A673 (cell line): ENCODE data around the gene BTRC. TPM values are rescaled to one million over a fixed set of nuclear protein-coding genes. Genes with fewer than 3 reads are reported as not detected.
"Not testable (repeated sequence)": the region's sequence is repeated elsewhere in the genome, so short reads cannot be mapped to it uniquely, and the experiment has no call there.

Source experiments
- BruUV-seq: library from RNA; stranded (reverse); fragments of 400-500 nt; replicated peaks from 2 replicates; lab custom pipeline; 2021; lab: Mats Ljungman, UMichigan
- CTCF ChIA-PET: fragments of 300-600 bp; sonication (Branson Sonifier 250); formaldehyde crosslinking; loops from one replicate; lab custom pipeline; 2022; ENCODE audit warnings: antibody characterized with exemption; lab: Charles Lee
- POLR2A ChIA-PET: fragments of 300-600 bp; sonication (Branson Sonifier 250); formaldehyde crosslinking; loops from one replicate; lab custom pipeline; 2022; ENCODE audit warnings: antibody characterized with exemption; ENCODE audit not compliant: low non-redundant PET; lab: Charles Lee
- DNase-seq: peaks from one replicate; pipeline ENCODE4 v3.0.0-alpha.2; 2015; ENCODE audit warnings: low spot score
- H3K27ac ChIP-seq: fragments of 200-600 bp; sonication (generic); 2 replicates; pipeline ENCODE4 v1.5.1; 2016; ENCODE audit warnings: mixed run types, low read depth, mild to moderate bottlenecking, mixed read lengths, antibody characterized with exemption, low read length; ENCODE audit not compliant: poor library complexity, severe bottlenecking
- H3K27me3 ChIP-seq: fragments of 200-600 bp; sonication (generic); replicated peaks from 2 replicates; pipeline ENCODE4 v1.6.1; 2017; ENCODE audit warnings: mixed run types, low read depth, mild to moderate bottlenecking, mixed read lengths, antibody characterized with exemption, low read length; ENCODE audit not compliant: insufficient read depth, poor library complexity
- H3K36me3 ChIP-seq: fragments of 200-600 bp; sonication (generic); 2 replicates; pipeline ENCODE4 v1.6.1; 2016; ENCODE audit warnings: mixed run types, mild to moderate bottlenecking, mixed read lengths, antibody characterized with exemption, low read length; ENCODE audit not compliant: insufficient read depth, poor library complexity, severe bottlenecking
- H3K4me1 ChIP-seq: fragments of 200-600 bp; sonication (generic); 2 replicates; pipeline ENCODE4 v1.6.1; 2017; ENCODE audit warnings: mixed run types, mild to moderate bottlenecking, mixed read lengths, antibody characterized with exemption, low read length; ENCODE audit not compliant: insufficient read depth, poor library complexity, severe bottlenecking
- H3K4me3 ChIP-seq: fragments of 200-600 bp; sonication (generic); 2 replicates; pipeline ENCODE4 v1.5.1; 2016; ENCODE audit warnings: low read depth, mixed run types, mild to moderate bottlenecking, mixed read lengths, low read length; ENCODE audit not compliant: poor library complexity, severe bottlenecking
- H3K9me3 ChIP-seq: fragments of 200-600 bp; sonication (generic); 2 replicates; pipeline ENCODE4 v1.6.1; 2016; ENCODE audit warnings: mixed run types, low read depth, mild to moderate bottlenecking, mixed read lengths, antibody characterized with exemption, low read length; ENCODE audit not compliant: poor library complexity, severe bottlenecking
- EZH2 ChIP-seq: fragments of 200-600 bp; sonication (generic); IDR thresholded peaks from 2 replicates; pipeline ENCODE4 v1.6.1; 2017; ENCODE audit warnings: borderline replicate concordance, low read depth, mild to moderate bottlenecking, mixed read lengths, antibody characterized with exemption, low read length; ENCODE audit not compliant: poor library complexity, severe bottlenecking
- intact Hi-C: fragments of 100-400 bp; cut with micrococcal nuclease; formaldehyde crosslinking; loops from one replicate; pipeline ENCODE4 v1.10.0; 2022; ENCODE audit not compliant: unreplicated experiment
- total RNA-seq: library from RNA; stranded (reverse); gene quantifications from 2 replicates; pipeline ENCODE4 v1.2.3, GENCODE V29; 2021
- TF ChIP-seq, protein P1 (sequence below): fragments of 300-800, 200-600 bp; sonication (generic); conservative IDR thresholded peaks from 2 replicates; pipeline ENCODE4 v1.5.1; 2017; ENCODE audit warnings: low read depth, mild to moderate bottlenecking, antibody characterized with exemption, low read length, moderate library complexity, mixed read lengths

Gene BTRC
- total RNA-seq, 1 experiment from 2014 or later: 22.6 TPM

DNA sequence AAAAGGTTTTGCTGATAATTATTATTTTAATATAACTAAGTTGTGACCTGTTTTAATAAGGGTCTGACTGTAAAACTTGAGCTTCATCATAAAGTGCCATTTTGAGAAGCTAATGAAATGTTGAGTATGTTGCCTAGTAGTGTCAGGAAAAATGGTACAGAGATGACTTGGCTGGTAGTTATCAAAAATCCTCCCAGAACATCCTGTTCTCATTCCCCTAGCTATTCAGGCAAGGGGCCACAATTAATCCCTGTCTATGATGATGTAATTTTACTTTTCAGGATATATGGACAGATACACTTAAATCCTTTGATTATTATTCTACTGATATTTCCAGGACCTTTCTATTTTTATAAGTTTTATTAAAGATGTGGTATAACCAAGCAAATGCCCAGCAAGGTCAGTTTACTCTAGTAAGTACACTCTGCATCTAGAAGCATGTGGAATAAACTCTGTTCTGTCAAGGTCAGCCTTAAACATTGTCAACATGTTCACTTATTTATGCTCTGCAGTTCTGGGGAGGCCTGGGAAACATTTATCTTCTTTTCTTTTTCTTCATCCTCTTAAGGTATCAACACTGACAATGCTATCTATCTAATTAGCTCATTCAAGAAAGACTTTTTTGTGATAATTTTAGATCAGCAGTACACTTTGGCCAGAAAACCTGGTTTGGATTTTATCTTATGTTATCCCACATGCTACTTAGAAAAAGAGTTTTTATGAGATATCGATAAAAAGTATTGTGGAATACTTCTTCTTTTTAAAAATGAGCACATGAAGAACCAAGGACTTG, 32.1 kb downstream of the BTRC start:
- intact Hi-C loops: no loop called here
- no peak overlapping the region for H3K27ac ChIP-seq
- POLR2A ChIA-PET: no interaction called here
- no peaks in the 10 kb centered on the region for H3K27me3 ChIP-seq
- CTCF ChIA-PET: no interaction called here
- no TSS peak for BruUV-seq
- no peak for DNase-seq
- TF ChIP-seq EZH2: no peak
- TF ChIP-seq, protein P1, sequence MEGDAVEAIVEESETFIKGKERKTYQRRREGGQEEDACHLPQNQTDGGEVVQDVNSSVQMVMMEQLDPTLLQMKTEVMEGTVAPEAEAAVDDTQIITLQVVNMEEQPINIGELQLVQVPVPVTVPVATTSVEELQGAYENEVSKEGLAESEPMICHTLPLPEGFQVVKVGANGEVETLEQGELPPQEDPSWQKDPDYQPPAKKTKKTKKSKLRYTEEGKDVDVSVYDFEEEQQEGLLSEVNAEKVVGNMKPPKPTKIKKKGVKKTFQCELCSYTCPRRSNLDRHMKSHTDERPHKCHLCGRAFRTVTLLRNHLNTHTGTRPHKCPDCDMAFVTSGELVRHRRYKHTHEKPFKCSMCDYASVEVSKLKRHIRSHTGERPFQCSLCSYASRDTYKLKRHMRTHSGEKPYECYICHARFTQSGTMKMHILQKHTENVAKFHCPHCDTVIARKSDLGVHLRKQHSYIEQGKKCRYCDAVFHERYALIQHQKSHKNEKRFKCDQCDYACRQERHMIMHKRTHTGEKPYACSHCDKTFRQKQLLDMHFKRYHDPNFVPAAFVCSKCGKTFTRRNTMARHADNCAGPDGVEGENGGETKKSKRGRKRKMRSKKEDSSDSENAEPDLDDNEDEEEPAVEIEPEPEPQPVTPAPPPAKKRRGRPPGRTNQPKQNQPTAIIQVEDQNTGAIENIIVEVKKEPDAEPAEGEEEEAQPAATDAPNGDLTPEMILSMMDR: no peak
- H3K4me3 ChIP-seq: no peak overlapping the region
- H3K36me3 ChIP-seq: no peaks in the 10 kb centered on the region
- no peaks in the 10 kb centered on the region for H3K4me1 ChIP-seq
- no peaks in the 10 kb centered on the region for H3K9me3 ChIP-seq

DNA sequence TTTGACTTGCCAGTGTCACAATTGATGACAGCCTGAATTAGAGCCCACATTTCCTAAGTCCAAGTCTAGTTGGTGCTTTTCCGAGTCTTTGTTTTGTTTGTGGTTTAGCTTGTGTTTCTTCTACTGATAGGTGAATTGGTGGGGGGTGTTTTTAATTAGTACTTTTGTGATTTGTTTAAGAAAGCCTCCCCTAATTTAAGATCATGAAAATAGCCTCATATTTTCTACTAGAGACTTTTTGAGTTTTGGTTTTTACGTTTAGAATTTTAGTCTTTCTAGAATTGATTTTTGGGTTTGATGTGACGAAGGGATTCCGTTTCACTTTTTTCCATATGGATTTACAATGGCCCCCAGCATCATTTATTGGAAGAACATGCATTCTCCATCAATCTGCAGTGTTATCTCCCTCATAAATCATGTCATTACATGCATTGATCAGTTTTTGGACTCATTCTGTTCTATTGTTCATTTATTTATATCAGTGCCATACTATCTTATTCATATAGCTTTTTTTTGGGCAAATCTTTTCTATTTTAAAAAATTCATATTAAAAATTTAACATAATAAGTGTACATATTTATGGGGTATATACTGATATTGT, 32.8 kb downstream of the BTRC start:
- DNase-seq: no peak
- H3K36me3 ChIP-seq: no peaks in the 10 kb centered on the region
- intact Hi-C loops: no loop called here
- no peak overlapping the region for H3K27ac ChIP-seq
- no peak overlapping the region for H3K4me3 ChIP-seq
- CTCF ChIA-PET: no interaction called here
- no peaks in the 10 kb centered on the region for H3K4me1 ChIP-seq
- BruUV-seq: no TSS peak
- no peak for TF ChIP-seq EZH2
- TF ChIP-seq, protein P1: no peak
- H3K27me3 ChIP-seq: no peaks in the 10 kb centered on the region
- POLR2A ChIA-PET: no interaction called here
- H3K9me3 ChIP-seq: no peaks in the 10 kb centered on the region

DNA sequence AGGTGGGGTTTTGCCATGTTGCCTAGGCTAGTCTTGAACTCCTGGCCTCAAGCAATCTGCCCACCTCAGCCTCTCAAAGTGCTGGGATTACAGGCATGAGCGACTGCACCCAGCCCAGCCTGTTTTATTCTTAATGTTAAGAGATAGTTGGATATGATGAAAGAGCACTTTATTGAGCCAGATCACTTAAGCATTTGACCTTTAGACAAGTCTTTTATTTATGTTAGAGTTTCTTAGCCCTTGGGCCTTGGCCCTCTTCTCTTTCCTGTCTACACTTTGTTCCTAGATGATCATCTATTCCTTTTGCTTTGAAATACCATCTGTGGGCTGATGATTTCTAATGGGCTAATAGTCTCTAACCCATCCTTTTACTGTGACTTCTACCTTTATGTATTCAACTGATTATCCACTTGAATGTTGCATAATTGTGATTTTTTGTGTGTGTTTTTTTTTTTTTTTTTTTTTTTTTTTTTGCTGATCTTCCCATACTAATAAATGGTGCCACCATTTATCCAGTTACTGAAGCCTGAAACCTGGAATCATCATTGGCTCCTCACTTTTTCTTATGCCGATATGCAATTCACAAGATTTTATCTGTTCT, 34.8 kb downstream of the BTRC start:
- TF ChIP-seq EZH2: no peak
- TF ChIP-seq, protein P1: no peak
- Histone ChIP-seq H3K36me3 (no peaks in the 10 kb centered on the region), H3K27ac (no peak overlapping the region), H3K4me3 (no peak overlapping the region), H3K27me3 (no peaks in the 10 kb centered on the region), H3K9me3 (no peaks in the 10 kb centered on the region), H3K4me1 (no peaks in the 10 kb centered on the region)
- intact Hi-C loops: no loop called here
- ChIA-PET POLR2A (no interaction called here), CTCF (interaction anchor here (0.7 kb wide), 1 partner anchor 78 kb away, joined by 9 read pairs; no protein-coding TSS in a partner anchor)
- no peak for DNase-seq
- no TSS peak for BruUV-seq

DNA sequence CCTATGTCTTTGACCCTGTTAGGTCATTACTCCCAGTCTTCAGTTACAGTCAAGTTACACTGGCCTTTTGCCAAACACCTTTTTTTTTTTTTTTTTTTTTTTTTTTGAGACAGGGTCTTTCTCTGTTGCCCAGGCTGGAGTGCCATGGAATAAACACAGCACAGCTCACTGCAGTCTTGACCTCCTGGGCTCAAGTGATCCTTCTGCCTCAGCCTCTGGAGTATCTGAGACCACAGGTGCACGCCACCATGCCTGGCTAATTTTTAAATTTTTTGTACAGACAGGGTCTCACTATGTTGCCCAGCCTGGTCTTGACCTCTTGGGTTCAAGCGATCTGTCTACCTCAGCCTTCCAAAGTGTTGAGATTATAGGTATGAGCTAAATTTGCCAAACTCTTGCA, 35.6 kb downstream of the BTRC start:
- BruUV-seq, intact Hi-C loops: not testable (repeated sequence)
- CTCF ChIA-PET: interaction anchor here (0.7 kb wide), 1 partner anchor 77 kb away, joined by 9 read pairs; no protein-coding TSS in a partner anchor

More for the DNA sequence above, 35.6 kb downstream of the BTRC start:
- H3K27me3 ChIP-seq, H3K9me3 ChIP-seq, H3K4me3 ChIP-seq, DNase-seq, H3K4me1 ChIP-seq, POLR2A ChIA-PET, H3K27ac ChIP-seq, H3K36me3 ChIP-seq: not testable (repeated sequence)
